K562 (cell line): ENCODE results near the gene DNAAF8. TPM values are rescaled to one million over a fixed set of nuclear protein-coding genes. Genes with fewer than 3 reads are reported as not detected.

Experiments
- CBX1 ChIP-seq: sonication (generic); IDR thresholded peaks from 2 replicates; pipeline ENCODE4 v1.6.1; 2016; ENCODE audit warnings: antibody characterized with exemption, low read depth, mild to moderate bottlenecking
- HNRNPL ChIP-seq: fragments of 200-400 bp; formaldehyde crosslinking; IDR thresholded peaks from 2 replicates; pipeline ENCODE4 v1.6.1; 2017; ENCODE audit warnings: low read depth, mild to moderate bottlenecking, low read length
- ILK ChIP-seq: fragments of 450-650 bp; IDR thresholded peaks from 2 replicates; pipeline ENCODE4 v1.6.1; 2016; ENCODE audit warnings: missing genetic modification characterization, low read depth, mild to moderate bottlenecking, missing compliant biosample characterization, moderate library complexity, borderline replicate concordance
- KDM1A ChIP-seq, 2 experiments: fragments of 450-650 bp; IDR thresholded peaks; 2 replicates each; pipeline ENCODE4 v1.6.1; 2016; ENCODE audit warnings: mild to moderate bottlenecking in 2 of 2
- PHF20 ChIP-seq: fragments of 450-650 bp; IDR thresholded peaks from 2 replicates; pipeline ENCODE4 v1.6.1; 2018; ENCODE audit not compliant: partially characterized antibody
- RBM25 ChIP-seq: fragments of 200-400 bp; formaldehyde crosslinking; IDR thresholded peaks from 2 replicates; pipeline ENCODE4 v1.6.1; 2018; ENCODE audit warnings: low read length, low read depth, moderate library complexity; ENCODE audit not compliant: severe bottlenecking
- ZNF146 ChIP-seq: IDR thresholded peaks from one replicate; pipeline ENCODE4 v1.6.1; 2018; ENCODE audit warnings: missing compliant biosample characterization; ENCODE audit not compliant: unreplicated experiment
- ZNF444 ChIP-seq: fragments of 250-450 bp; sonication (Bioruptor Pico); IDR thresholded peaks from 2 replicates; pipeline ENCODE4 v1.4.0; 2020; ENCODE audit warnings: mild to moderate bottlenecking, moderate library complexity
- ZNF695 ChIP-seq: fragments of 450-650 bp; formaldehyde crosslinking; IDR thresholded peaks from 2 replicates; pipeline ENCODE4 v1.4.0; 2020; ENCODE audit warnings: mild to moderate bottlenecking, moderate library complexity
- polyA plus RNA-seq, 8 experiments: library from polyadenylated mRNA; depleted of rRNA in 4 of 8; stranded (reverse) in 5 of 8; unstranded in 3 of 8; fragments of >200 nt; fragmentation: Nextera tagmentation in 2 of 8; fragmentation: Illumina TruSeq in 1 of 8; extraction: Ambion mirVana in 2 of 8; extraction: Trizol in 1 of 8; gene quantifications; 2 replicates each; pipeline versions ENCODE4 v1.2.1 to v1.2.3, GENCODE V29; 2011 to 2014; ENCODE audit warnings: inconsistent platforms in 1 of 8, missing spikeins in 1 of 8
- total RNA-seq, 7 experiments: library from RNA; depleted of rRNA in 6 of 7; stranded (reverse); fragments of >200 nt in 6 of 7; fragmentation: Illumina TruSeq in 2 of 7; extraction: Trizol in 2 of 7; gene quantifications; 2 replicates each; pipeline versions ENCODE4 v1.2.1 to v1.2.3, GENCODE V29; 2011 to 2021; ENCODE audit warnings: low replicate concordance in 1 of 7
- TF ChIP-seq, protein P1 (sequence below): sonication (generic); formaldehyde crosslinking; IDR thresholded peaks from 2 replicates; pipeline ENCODE4 v1.5.0; 2020; ENCODE audit warnings: missing genetic modification reagents
- TF ChIP-seq, protein P2 (sequence below): fragments of 450-650 bp; IDR thresholded peaks from 2 replicates; pipeline ENCODE4 v1.6.1; 2017; ENCODE audit warnings: mild to moderate bottlenecking, moderate library complexity
- TF ChIP-seq, protein P3 (sequence below): sonication (generic); formaldehyde crosslinking; IDR thresholded peaks from 2 replicates; pipeline ENCODE4 v1.8.0; 2022; ENCODE audit warnings: missing genetic modification reagents, mild to moderate bottlenecking, moderate library complexity, borderline replicate concordance

Gene DNAAF8
- total and polyA plus RNA-seq, 9 of the 15 experiments (the other 6 are each of a cell fraction or from before 2014, with no cell fraction given) = 0.04 to 0.12 (median 0.10) TPM; not detected in 6

DNA sequence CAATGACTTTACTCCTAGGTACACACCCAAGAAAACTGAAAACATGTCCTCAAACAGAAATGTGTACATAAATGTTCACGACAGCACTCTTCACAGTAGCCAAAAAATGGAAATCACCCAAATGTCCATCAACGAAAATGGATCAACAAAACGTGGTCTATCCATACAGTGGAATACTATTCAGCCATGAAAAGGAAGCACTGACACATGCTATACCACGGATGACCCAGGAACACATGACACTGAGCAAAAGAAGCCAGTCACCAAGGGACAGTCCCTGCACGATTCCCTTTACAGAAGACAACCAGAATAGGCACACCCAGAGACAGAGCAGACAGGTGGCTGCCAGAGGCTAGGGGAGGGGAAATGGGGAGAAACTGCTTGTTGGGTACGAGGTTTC is 21.4 kb downstream of the DNAAF8 start (continued):
- TF ChIP-seq ZNF695 (CRISPR knock-in tag) (no peak), ZNF146 (CRISPR knock-in tag) (peak; percentile 99), CBX1 (peak; percentile 68; the same call in 1 of the 2 replicates), ILK (tag) (no peak), KDM1A (IDR thresholded peaks at IDR 0.05) (peak; percentile 43 to 57; a peak in 2 of 4 replicates), HNRNPL (no peak), ZNF444 (no peak), PHF20 (peak; percentile 50), RBM25 (peak; percentile 68)
- TF ChIP-seq, protein P1, sequence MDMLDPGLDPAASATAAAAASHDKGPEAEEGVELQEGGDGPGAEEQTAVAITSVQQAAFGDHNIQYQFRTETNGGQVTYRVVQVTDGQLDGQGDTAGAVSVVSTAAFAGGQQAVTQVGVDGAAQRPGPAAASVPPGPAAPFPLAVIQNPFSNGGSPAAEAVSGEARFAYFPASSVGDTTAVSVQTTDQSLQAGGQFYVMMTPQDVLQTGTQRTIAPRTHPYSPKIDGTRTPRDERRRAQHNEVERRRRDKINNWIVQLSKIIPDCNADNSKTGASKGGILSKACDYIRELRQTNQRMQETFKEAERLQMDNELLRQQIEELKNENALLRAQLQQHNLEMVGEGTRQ (CRISPR knock-in tag) = no peak
- TF ChIP-seq, protein P2, sequence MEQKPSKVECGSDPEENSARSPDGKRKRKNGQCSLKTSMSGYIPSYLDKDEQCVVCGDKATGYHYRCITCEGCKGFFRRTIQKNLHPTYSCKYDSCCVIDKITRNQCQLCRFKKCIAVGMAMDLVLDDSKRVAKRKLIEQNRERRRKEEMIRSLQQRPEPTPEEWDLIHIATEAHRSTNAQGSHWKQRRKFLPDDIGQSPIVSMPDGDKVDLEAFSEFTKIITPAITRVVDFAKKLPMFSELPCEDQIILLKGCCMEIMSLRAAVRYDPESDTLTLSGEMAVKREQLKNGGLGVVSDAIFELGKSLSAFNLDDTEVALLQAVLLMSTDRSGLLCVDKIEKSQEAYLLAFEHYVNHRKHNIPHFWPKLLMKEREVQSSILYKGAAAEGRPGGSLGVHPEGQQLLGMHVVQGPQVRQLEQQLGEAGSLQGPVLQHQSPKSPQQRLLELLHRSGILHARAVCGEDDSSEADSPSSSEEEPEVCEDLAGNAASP = no peak
- TF ChIP-seq, protein P3, sequence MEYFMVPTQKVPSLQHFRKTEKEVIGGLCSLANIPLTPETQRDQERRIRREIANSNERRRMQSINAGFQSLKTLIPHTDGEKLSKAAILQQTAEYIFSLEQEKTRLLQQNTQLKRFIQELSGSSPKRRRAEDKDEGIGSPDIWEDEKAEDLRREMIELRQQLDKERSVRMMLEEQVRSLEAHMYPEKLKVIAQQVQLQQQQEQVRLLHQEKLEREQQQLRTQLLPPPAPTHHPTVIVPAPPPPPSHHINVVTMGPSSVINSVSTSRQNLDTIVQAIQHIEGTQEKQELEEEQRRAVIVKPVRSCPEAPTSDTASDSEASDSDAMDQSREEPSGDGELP (CRISPR knock-in tag) = no peak
